HG03095 (cell line): ENCODE measurements around the gene MYL12A.
"Not testable (repeated sequence)": the region's sequence is repeated elsewhere in the genome, so short reads cannot be mapped to it uniquely, and the experiment has no call there.

Experiments
- ATAC-seq: cut with Tn5 transposase; IDR thresholded peaks from one replicate; pipeline ENCODE4 v1.9.1; 2021; ENCODE audit warnings: moderate library complexity; ENCODE audit not compliant: unreplicated experiment

MYL12A gene

DNA sequence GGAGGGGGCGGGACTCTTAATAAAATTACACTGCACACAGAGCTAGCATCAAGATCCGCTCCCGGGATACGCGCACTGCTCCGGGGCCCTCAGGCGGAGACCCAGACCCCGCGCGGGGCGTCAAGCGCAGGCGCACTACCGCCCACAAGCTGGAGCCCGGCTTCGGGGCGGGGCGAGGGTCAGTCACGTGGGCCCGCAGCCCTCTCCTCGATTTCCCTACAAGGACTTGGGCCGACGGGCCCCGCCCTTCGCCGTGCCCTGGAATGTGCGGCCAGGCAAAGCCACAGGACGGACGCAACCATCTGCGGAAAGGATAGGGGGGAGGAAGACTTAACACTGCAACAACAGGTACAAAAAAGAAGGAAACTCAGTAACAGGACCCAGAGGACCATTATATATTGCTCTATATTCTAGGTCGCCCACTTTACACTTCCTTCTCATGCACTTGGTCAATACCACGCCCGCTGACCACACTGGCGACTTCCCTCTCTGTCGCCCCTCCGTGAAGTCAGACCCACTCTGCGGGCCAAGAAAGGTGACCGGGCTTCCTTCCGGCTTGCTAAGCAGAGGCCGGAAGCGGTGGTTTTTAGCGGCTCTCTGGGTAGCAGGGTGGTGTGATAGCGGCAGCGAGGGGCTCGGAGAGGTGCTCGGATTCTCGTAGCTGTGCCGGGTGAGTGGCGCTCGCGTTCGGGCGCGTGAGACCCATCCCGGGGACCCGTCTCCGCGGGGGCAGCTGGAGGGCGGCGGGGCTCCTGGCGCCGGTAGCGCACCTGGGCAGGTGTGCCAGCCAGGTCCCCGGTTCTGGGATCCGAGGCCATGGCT lies at the start of gene MYL12A:
Gene MYL12A (plus strand): TSS at position 562 of the 822 bp plus-strand sequence. CDS start 5,447 bp downstream, outside the sequence.
- ATAC-seq: peak; percentile 79

DNA sequence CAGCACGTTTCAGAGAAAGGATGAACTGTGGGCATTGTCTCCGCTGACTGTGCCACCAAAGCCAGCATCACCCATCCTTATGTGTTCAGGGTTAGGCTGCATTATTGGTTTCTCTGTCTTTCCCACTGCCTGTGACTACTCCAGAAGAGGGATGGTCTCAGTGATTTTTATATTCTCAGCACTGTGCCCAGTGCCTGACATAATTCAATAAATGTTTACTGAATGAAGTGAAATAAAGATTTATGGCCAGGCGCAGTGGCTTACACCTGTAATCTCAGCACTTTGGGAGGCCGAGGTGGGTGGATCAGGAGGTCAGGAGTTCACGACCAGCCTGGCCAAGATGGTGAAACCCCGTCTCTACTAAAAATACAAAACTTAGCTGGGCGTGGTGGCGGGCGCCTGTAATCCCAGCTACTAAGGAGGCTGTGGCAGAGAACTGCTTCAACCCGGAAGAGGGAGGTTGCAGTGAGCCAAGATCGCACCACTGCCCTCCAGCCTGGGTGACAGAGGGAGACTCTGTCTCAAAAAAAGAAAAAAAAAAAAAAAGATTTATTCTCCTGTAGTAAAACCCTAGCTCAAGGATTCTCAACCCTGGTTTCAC lies 49.2 kb upstream of the MYL12A start:
- not testable (repeated sequence) for ATAC-seq

DNA sequence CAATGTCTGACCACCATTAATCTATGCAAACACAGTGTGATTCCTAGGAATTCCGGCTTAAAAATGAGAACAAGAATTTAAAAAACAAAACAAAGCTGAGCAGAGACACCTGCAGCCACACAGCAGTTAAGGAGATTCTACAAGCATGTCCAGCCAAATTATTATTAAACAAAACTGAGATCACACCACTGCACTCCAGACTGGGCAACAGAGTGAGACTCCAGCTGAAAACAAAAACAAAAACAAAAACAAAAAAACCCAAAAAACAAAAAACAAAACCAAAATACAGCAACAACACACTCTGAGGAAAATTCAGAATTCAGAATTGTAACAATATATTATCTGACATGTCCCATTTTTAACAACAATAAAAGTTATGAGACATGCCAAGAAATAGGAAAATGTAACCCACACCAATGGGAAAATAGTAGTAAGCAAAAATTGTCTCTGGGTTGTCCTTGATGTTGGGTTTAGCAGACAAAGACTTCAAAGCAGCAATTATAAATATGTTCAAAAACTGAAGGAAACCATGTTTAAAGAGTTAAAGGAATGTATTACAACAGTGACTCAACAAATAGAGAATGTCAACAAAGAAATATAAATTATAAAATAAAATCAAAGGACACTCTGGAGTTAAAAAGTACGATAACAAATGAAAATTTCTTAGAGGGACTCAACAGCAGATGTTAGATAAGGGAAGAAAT lies 47.5 kb upstream of the MYL12A start:
- no peak for ATAC-seq

- ATAC-seq: no peak
These were observed 42.4 kb upstream of the MYL12A start for GRCh38 chr18:3205239-3205638.

DNA sequence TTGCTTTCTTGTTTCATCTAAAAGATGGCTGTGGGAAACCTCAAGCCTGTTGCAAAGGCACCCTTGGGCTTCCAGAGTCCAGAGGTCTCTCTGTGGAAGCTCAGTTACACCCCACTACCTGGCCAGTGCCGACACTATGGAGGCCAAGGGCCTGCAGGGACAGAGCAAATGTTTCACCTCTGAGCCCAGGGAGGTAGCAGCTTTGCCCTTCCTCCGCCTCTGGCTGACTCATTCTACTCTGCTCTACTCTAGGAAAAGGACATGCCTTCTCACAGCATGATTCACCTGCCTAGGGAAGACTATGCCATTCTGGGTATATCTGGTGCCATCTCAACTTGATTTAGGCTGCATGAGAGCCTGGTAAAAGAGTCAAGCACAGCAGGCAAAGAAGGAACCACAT lies 40.0 kb upstream of the MYL12A start:
- no peak for ATAC-seq

- no peak for ATAC-seq
These were observed 37.6 kb upstream of the MYL12A start for GRCh38 chr18:3209859-3210569.

GRCh38 chr18:3211236-3211992 lies 36.2 kb upstream of the MYL12A start:
- no peak for ATAC-seq

GRCh38 chr18:3212657-3213056 lies 34.9 kb upstream of the MYL12A start:
- ATAC-seq: no peak

- no peak for ATAC-seq
These were observed 34.1 kb upstream of the MYL12A start for GRCh38 chr18:3213300-3214059.

DNA sequence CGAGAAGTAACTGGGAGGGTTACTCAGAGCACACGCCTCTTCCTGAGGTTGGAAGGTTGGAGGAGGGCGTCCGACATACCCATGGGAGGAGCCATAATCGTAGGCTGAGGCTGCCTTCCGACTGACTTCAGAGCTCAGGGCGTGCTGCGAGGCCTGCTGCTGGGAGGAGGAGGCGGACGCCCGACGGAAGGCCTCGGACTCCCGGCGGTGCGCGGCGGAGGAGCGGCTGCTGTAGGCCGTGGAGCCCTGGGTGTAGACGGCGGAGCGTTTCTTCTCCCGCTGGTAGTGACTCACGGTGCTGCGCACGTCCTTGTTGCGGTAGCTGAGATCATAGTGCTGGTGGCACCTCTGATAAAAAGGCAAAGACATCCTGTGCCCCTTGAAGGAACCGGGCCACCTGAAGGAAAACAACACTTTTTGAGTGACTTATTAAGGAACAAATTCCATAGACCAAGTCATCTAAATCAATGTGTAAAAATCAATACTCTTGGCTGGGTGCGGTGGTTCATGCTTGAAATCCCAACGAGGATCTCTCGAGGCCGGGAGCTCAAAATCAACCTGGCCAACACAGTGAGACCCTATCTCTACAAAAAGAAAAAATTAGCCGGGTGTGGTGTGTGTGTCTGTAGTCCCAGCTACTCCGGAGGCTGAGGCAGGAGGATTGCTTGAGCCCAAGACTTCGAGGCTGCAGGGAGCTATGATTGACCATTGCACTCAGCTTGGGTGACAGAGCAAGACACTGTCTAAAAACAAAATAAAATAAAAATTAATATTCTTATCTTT lies 32.6 kb upstream of the MYL12A start:
- no peak for ATAC-seq

DNA sequence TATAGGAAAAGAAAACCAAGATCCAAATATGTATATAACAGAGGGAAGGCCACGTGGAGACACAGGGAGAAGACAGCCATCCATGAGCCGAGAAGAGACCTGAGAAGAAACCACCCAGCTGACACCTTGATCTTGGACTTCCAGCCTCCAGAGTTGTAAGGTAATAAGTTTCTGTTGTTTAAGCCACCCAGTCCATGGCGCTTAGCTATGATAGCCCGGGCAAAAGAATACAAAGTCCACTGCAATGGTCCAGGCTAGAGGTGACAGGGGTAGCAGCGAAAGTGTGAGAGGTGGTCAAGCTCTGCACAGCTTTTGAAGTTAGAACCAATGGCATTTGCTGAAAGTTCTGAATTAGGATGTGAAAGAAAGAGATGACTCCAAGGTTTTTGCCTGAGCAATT lies 30.6 kb upstream of the MYL12A start:
- no peak for ATAC-seq

DNA sequence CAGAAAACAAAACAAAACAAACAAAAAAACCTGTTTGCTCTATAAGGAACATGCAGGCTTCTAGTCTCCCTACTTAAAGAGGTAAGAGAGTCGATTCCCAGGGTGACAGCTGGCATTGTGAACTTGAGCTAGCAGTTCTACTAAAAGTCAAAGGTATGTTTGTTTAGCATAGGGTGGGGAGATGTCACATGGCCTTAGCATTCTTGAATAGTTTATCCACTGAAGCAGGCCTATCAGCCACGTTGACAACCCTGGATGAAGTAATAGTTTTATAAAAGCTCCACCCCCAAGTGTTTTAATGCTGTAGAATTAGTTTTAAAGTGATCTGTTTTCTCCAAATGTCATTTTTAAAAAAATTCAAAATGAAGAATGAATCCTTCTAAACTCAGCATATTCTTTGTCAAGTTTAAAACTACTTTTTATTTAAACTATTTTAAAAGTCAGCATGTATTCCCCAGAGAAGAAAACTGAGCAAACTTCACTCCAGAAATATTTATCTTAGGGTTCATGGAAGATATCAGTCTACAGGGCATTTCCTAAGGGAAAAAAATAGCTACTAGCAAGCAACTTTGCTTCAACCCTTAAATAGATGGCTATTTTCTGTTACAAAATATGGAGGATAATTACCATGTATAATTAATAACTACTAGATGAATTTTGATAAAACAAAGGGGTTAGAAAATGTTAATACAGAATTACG lies 29.5 kb upstream of the MYL12A start:
- ATAC-seq: no peak

GRCh38 chr18:3218819-3219218 lies 28.8 kb upstream of the MYL12A start:
- ATAC-seq: no peak

DNA sequence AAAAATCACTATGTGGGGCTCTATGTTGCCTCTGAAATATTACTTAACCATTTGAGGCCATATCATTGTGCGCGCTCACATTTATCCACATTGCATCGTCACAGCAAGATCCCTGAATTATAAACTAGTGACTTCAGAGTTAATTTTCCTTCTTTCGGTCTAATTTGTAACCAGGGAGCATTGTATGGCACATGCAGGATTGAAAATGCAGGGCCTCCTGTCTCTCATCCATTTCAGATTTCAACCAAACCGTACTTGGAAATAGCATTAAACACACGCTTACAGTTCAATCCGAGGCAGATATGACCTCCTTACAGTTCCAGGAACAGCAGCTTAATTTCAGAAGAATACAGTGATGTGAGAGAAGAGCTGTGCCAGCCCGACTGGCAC lies 28.4 kb upstream of the MYL12A start:
- no peak for ATAC-seq

DNA sequence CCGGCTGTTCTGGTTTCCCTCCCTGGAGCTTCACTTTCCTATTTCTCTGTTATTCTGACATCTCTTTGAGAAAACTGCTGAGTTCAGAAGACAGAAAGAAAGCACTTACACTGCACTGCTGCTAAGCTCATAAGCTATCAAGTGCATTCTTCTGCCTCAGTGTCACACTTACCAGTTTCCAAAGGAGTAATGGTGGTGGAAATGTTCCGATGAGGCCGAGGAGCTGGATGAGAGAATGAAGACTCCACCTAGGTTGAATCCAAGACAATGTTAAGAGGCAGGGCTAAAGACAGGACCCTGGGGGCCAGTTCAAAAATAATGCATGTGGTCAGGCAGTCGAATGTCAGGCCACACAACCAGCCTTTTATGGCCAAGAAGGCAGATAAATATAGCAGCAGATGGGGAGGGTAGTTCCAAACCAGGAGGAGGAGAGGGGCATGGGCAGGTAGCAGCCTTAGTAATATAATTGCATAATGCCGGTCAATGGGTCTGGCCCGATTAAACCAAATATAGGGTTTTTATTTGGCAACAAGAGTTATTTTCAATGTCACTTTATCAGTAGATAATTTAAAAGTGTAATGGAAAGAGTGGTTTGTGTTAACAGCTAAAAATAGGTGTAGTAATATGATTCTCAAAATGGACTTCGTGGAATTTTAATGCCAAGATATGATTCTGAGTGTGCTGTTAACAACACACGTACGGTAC lies 27.8 kb upstream of the MYL12A start, which contains the start of gene MYOM1:
Gene MYOM1 (minus strand): TSS at position 338 of the 705 bp plus-strand sequence. CDS start 4,745 bp downstream, outside the sequence.
- no peak for ATAC-seq

- not testable (repeated sequence) for ATAC-seq
These were observed 26.7 kb upstream of the MYL12A start for GRCh38 chr18:3220868-3221267.

DNA sequence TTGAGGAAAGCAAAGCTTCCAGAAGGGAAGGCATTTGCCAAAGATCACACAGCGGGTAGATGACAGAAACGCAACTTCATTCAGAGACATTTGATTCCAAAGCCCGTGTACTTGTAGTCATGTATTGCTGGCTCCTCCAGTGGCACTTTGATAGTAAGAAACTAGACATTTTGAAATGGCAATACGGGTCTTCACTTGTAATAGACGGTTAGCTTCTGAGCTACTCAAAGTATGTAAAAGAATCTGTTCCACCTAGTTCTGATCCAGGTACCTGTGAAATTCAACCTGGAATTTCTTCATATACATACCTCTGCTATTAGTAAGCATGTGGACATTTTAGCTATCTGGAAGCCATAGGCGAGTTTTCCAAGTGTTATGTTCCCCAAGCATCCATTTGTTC lies 26.1 kb upstream of the MYL12A start:
- no peak for ATAC-seq

- ATAC-seq: no peak
These were observed 24.2 kb upstream of the MYL12A start for GRCh38 chr18:3223356-3223755.
